BJ (cell line): Measurements from ENCODE around the gene HDAC9. TPM values are rescaled to one million over a fixed set of nuclear protein-coding genes. Genes with fewer than 3 reads are reported as not detected.

ENCODE experiments used
- CTCF ChIA-PET: fragments of 350-600 bp; formaldehyde crosslinking; extraction: SDS; loops from one replicate; lab custom pipeline; 2021; ENCODE audit warnings: antibody characterized with exemption, inconsistent platforms; lab: Yijun Ruan, JAX
- POLR2A ChIA-PET: fragments of 300-600 bp; sonication (Branson Sonifier 250); formaldehyde crosslinking; extraction: SDS; loops from one replicate; lab custom pipeline; 2021; ENCODE audit warnings: antibody characterized with exemption; lab: Charles Lee
- DNase-seq: peaks from one replicate; pipeline ENCODE4 v3.0.0-alpha.2; 2011; ENCODE audit warnings: low read depth
- H3K27me3 ChIP-seq: 2 replicates; pipeline ENCODE4 v1.6.0; 2011; ENCODE audit warnings: low read length; ENCODE audit not compliant: control insufficient read depth, insufficient read depth
- H3K36me3 ChIP-seq: 2 replicates; pipeline ENCODE4 v1.5.1; 2011; ENCODE audit warnings: low read length; ENCODE audit not compliant: control insufficient read depth, insufficient read depth
- H3K4me3 ChIP-seq: 2 replicates; pipeline ENCODE4 v1.5.1; 2011; ENCODE audit warnings: low read depth, mild to moderate bottlenecking, control low read depth, low read length
- CTCF ChIP-seq: IDR thresholded peaks from 2 replicates; pipeline ENCODE4 v1.5.1; 2011; ENCODE audit warnings: low read depth, mild to moderate bottlenecking, control low read depth, inconsistent platforms, low read length, moderate library complexity; ENCODE audit not compliant: insufficient read depth
- polyA plus RNA-seq: library from polyadenylated mRNA; depleted of rRNA; stranded (reverse); fragments of >200 nt; gene quantifications from 2 replicates; pipeline ENCODE4 v1.2.3, GENCODE V29; 2011

The HDAC9 gene
- polyA plus RNA-seq, 1 experiment: 14.7 TPM

GRCh38 chr7:18552316-18552916 lies 56.9 kb downstream of the HDAC9 start:
- TF ChIP-seq CTCF: no peak
- Histone ChIP-seq H3K4me3 (no peak overlapping the region), H3K27me3 (no peaks in the 10 kb centered on the region), H3K36me3 (no peaks in the 10 kb centered on the region)
- no peak for DNase-seq
- CTCF ChIA-PET: interaction anchor here (0.6 kb wide), 1 partner anchor 16 kb away, joined by 4 read pairs; no protein-coding TSS in a partner anchor
- POLR2A ChIA-PET: interaction anchor here (0.6 to 0.7 kb wide), 2 partner anchors 11 to 77 kb away, joined by 3 read pairs; no protein-coding TSS in a partner anchor

- no peak for TF ChIP-seq CTCF
- ChIA-PET CTCF (interaction anchor here (0.6 kb wide), 1 partner anchor 17 kb away, joined by 4 read pairs; no protein-coding TSS in a partner anchor), POLR2A (interaction anchor here (0.6 to 0.7 kb wide), 2 partner anchors 12 to 78 kb away, joined by 3 read pairs; no protein-coding TSS in a partner anchor)
- DNase-seq: no peak
- Histone ChIP-seq H3K27me3 (no peaks in the 10 kb centered on the region), H3K4me3 (no peak overlapping the region), H3K36me3 (no peaks in the 10 kb centered on the region)
Observed at GRCh38 chr7:18552943-18553604, 57.5 kb downstream of the HDAC9 start.

GRCh38 chr7:18553605-18554003 lies 58.1 kb downstream of the HDAC9 start:
- ChIA-PET CTCF (no interaction called here), POLR2A (no interaction called here)
- H3K36me3 ChIP-seq: no peaks in the 10 kb centered on the region
- no peak overlapping the region for H3K4me3 ChIP-seq
- TF ChIP-seq CTCF: no peak
- H3K27me3 ChIP-seq: no peaks in the 10 kb centered on the region
- no peak for DNase-seq

GRCh38 chr7:18555120-18555519 lies 59.6 kb downstream of the HDAC9 start:
- Histone ChIP-seq H3K36me3 (no peaks in the 10 kb centered on the region), H3K4me3 (no peak overlapping the region), H3K27me3 (no peaks in the 10 kb centered on the region)
- CTCF ChIA-PET: no interaction called here
- TF ChIP-seq CTCF: no peak
- POLR2A ChIA-PET: no interaction called here
- peak; percentile 19 for DNase-seq

- POLR2A ChIA-PET: no interaction called here
- Histone ChIP-seq H3K4me3 (no peak overlapping the region), H3K36me3 (no peaks in the 10 kb centered on the region), H3K27me3 (no peaks in the 10 kb centered on the region)
- CTCF ChIA-PET: interaction anchor here (1.3 kb wide), 1 partner anchor 9 kb away, joined by 3 read pairs; no protein-coding TSS in a partner anchor
- TF ChIP-seq CTCF: no peak
- no peak for DNase-seq
Observed at GRCh38 chr7:18555968-18556367, 60.4 kb downstream of the HDAC9 start.
